ENCODE results near the gene OR6C70.

GRCh38 chr12:55425954-55426353, 44.0 kb downstream of the OR6C70 start, which contains the start of gene OR6C76:
- TF ChIP-seq CTCF (IDR thresholded peaks at IDR 0.05) = no peak
- no peak for TF ChIP-seq POLR2AphosphoS5 (IDR thresholded peaks at IDR 0.05; ENCODE audit: low read depth, low read length)
- TF ChIP-seq, protein P1, sequence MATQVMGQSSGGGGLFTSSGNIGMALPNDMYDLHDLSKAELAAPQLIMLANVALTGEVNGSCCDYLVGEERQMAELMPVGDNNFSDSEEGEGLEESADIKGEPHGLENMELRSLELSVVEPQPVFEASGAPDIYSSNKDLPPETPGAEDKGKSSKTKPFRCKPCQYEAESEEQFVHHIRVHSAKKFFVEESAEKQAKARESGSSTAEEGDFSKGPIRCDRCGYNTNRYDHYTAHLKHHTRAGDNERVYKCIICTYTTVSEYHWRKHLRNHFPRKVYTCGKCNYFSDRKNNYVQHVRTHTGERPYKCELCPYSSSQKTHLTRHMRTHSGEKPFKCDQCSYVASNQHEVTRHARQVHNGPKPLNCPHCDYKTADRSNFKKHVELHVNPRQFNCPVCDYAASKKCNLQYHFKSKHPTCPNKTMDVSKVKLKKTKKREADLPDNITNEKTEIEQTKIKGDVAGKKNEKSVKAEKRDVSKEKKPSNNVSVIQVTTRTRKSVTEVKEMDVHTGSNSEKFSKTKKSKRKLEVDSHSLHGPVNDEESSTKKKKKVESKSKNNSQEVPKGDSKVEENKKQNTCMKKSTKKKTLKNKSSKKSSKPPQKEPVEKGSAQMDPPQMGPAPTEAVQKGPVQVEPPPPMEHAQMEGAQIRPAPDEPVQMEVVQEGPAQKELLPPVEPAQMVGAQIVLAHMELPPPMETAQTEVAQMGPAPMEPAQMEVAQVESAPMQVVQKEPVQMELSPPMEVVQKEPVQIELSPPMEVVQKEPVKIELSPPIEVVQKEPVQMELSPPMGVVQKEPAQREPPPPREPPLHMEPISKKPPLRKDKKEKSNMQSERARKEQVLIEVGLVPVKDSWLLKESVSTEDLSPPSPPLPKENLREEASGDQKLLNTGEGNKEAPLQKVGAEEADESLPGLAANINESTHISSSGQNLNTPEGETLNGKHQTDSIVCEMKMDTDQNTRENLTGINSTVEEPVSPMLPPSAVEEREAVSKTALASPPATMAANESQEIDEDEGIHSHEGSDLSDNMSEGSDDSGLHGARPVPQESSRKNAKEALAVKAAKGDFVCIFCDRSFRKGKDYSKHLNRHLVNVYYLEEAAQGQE (IDR thresholded peaks at IDR 0.05; ENCODE audit: insufficient read depth in 1 of 2, low read depth in 2 of 2, low read length in 1 of 2) = no peak
- no peak for TF ChIP-seq TCF7L2 (IDR thresholded peaks at IDR 0.05; ENCODE audit: low read depth, low read length)
